Heart right ventricle (tissue), 16 donors: ENCODE data around the gene ZC3HAV1L. TPM values are rescaled to one million over a fixed set of nuclear protein-coding genes. Genes with fewer than 3 reads are reported as not detected.

Experiments used
- ATAC-seq, 8 donors: fragments of 200-7000 bp; cut with Tn5 transposase; one replicate each; pipeline ENCODE4 v1.9.1; 2020; ENCODE audit warnings: mild to moderate bottlenecking in 8 of 8, moderate library complexity in 8 of 8, moderate number of reproducible peaks in 1 of 8
- DNase-seq, 2 donors: peaks; one replicate each; pipeline ENCODE4 v3.0.0-alpha.2; 2020
- H3K27ac ChIP-seq, 10 donors: fragments of 200-600 bp; sonication (generic) in 2 of 10; one replicate each; pipeline versions ENCODE4 v1.5.0 to v1.8.0; 2020 to 2022; ENCODE audit warnings: mild to moderate bottlenecking in 3 of 10
- H3K27me3 ChIP-seq, 7 donors: fragments of 200-600 bp; one replicate each; pipeline ENCODE4 v1.8.0; 2021 to 2022; ENCODE audit warnings: mild to moderate bottlenecking in 2 of 7
- H3K36me3 ChIP-seq, 9 donors: fragments of 200-600 bp; sonication (generic) in 1 of 9; one replicate each; pipeline versions ENCODE4 v1.5.0 to v1.8.0; 2020 to 2022; ENCODE audit warnings: mild to moderate bottlenecking in 2 of 9
- H3K4me1 ChIP-seq, 9 donors: fragments of 200-600 bp; sonication (generic) in 1 of 9; one replicate each; pipeline versions ENCODE4 v1.5.0 to v1.8.0; 2020 to 2022; ENCODE audit warnings: mild to moderate bottlenecking in 4 of 9
- H3K4me3 ChIP-seq, 10 donors: fragments of 200-600 bp; sonication (generic) in 2 of 10; one replicate each; pipeline versions ENCODE4 v1.5.0 to v1.8.0; 2020 to 2022; ENCODE audit warnings: mild to moderate bottlenecking in 7 of 10, moderate library complexity in 2 of 10
- H3K9me3 ChIP-seq, 11 donors: fragments of 200-600 bp in 10 of 11; sonication (generic) in 2 of 11; one replicate each; pipeline versions ENCODE4 v1.5.0 to v1.8.0; 2013 to 2022; ENCODE audit warnings: mild to moderate bottlenecking in 2 of 11, control low read depth in 1 of 11, moderate library complexity in 1 of 11
- CTCF ChIP-seq, 9 donors: fragments of 200-600 bp; sonication (generic) in 2 of 9; IDR thresholded peaks; one replicate each; pipeline versions ENCODE4 v1.5.0 to v1.8.0; 2021 to 2022; ENCODE audit warnings: antibody characterized with exemption in 9 of 9, mild to moderate bottlenecking in 5 of 9, moderate library complexity in 1 of 9
- WGBS, 2 donors: extraction: QIAGEN DNeasy Blood & Tissue Kit; methylation state at CpG; one replicate each; pipeline ENCODE4 v1.1.7; 2013; ENCODE audit warnings: inconsistent platforms in 1 of 2; 5-methylcytosine and 5-hydroxymethylcytosine counted together
- intact Hi-C, 10 donors: fragments of 100-400 bp; cut with DNase I; formaldehyde crosslinking; loops; one replicate each; pipeline versions ENCODE4 v1.11.1 to v1.14.2; 2022
- polyA plus RNA-seq, 2 donors: library from polyadenylated mRNA; stranded (reverse); fragments of 200-250 nt; gene quantifications; one replicate each; pipeline ENCODE4 v1.2.3, GENCODE V29; 2013
- total RNA-seq, 10 donors: library from RNA; stranded (reverse); fragmentation: NEBNext Ultra II Directional in 3 of 10; extraction: Animal tissue kit (Norgen Biotek cat#: 25700) in 3 of 10; gene quantifications; one replicate each; pipeline versions ENCODE4 v1.2.1 to v1.2.4, GENCODE V29; 2021 to 2023
- donor health status: Arrhythmogenic right ventricular cardiomyopathy.
- donor health status: ischemic (EF 13 %, LVEDD 7.1; RV severe dilation, severe dysfunction).
- donor health status: healthy with polysubstance abuse.
- donor health status: DM: no; HTN: yes; CAD: no.
- donor health status: DM: no; HTN: no; CAD: no.
- donor health status: ischemic (EF 25% LVEDD 6.9; RV normal size, moderate dysfunction).
- donor health status: ischemic (EF 25% LVEDD 5.7; RV mildly dilated, moderate dysfunction).
- donor health status: healthy.
- donor health status: DM: yes; HTN: yes; CAD: no.
- donor health status: Ischemic cardiomyopathy.
- donor health status: ischemic (EF 35%, LVEDD 5.7; RV mildly dilated, moderate dysfunction).
- donor health status: nonischemic (EF 11% LVEDD 7.7; RV severe dilation, severe dysfunction).
- donor health status: DM: yes; HTN: yes; CAD: no.
- donor health status: PGD.
- donor health status: ischemic (EF 29% LVEDD 5.4; RV normal size, mild dysfunction).
- donor health status: nonischemic (EF 23%, LVEDD 6.1; RV moderate dilation, normal function).

ZC3HAV1L gene
- total and polyA plus RNA-seq, 12 donors: 0.39 to 5.8 (median 2.3) TPM

- no peak for DNase-seq
- Histone ChIP-seq H3K4me3 (no peak overlapping the region), H3K36me3 (peaks cover 0 to 40% (median 10%) of the 10 kb centered on the region in 9 donors), H3K9me3 (no peaks in the 10 kb centered on the region), H3K27me3 (peaks cover 0 to 3% (median 0%) of the 10 kb centered on the region in 7 donors), H3K27ac (no peak overlapping the region), H3K4me1 (peaks cover 0 to 4% (median 0%) of the 10 kb centered on the region in 9 donors)
- intact Hi-C loops: loop anchor here in 5 of 10 donors (5.0 kb wide), 3 partner anchors 53 to 113 kb away; a partner anchor contains a TSS
- ATAC-seq: no peak
- TF ChIP-seq CTCF (IDR thresholded peaks at IDR 0.05): no peak
- 65 to 73% methylated on average over 3 of the region's 3 CpGs for WGBS, 2 donors
Observed at GRCh38 chr7:139018910-139019309, 16.9 kb downstream of the ZC3HAV1L start.

- WGBS, 2 donors: 27 to 28% methylated on average over 7 of the region's 7 CpGs
- Histone ChIP-seq H3K27ac (no peak overlapping the region), H3K36me3 (peaks cover 0 to 21% (median 0%) of the 10 kb centered on the region in 9 donors), H3K27me3 (peaks cover 0 to 6% (median 0%) of the 10 kb centered on the region in 7 donors), H3K9me3 (no peaks in the 10 kb centered on the region), H3K4me3 (no peak overlapping the region), H3K4me1 (peaks cover 0 to 4% (median 0%) of the 10 kb centered on the region in 9 donors)
- intact Hi-C loops: loop anchor here in 9 of 10 donors (1.0 to 5.0 kb wide), 6 partner anchors 55 to 115 kb away; a partner anchor contains a TSS
- peak in 7 of 8 donors; percentile 71 to 86 (median 81) for ATAC-seq
- DNase-seq: peak; percentile 35 to 68
- peak; percentile 33 to 80 (median 69) for TF ChIP-seq CTCF (IDR thresholded peaks at IDR 0.05)
Observed at GRCh38 chr7:139016931-139017511, 18.8 kb downstream of the ZC3HAV1L start.

GRCh38 chr7:139011373-139011772 lies 24.5 kb downstream of the ZC3HAV1L start:
- ATAC-seq (no peak), DNase-seq (no peak)
- no peak for TF ChIP-seq CTCF (IDR thresholded peaks at IDR 0.05)
- Histone ChIP-seq H3K36me3 (no peaks in the 10 kb centered on the region), H3K4me3 (no peak overlapping the region), H3K27me3 (peaks cover 0 to 6% (median 0%) of the 10 kb centered on the region in 7 donors), H3K9me3 (no peaks in the 10 kb centered on the region), H3K27ac (no peak overlapping the region), H3K4me1 (no peaks in the 10 kb centered on the region)
- intact Hi-C loops: no loop called here
- WGBS, 2 donors: 88 to 90% methylated on average over 3 of the region's 3 CpGs

- peaks cover 0 to 17% (median 0%) of the 10 kb centered on the region in 11 donors for H3K9me3 ChIP-seq
- no peaks in the 10 kb centered on the region for H3K36me3 ChIP-seq
- no peak overlapping the region for H3K4me3 ChIP-seq
- DNase-seq (no peak), ATAC-seq (no peak)
- H3K27me3 ChIP-seq: peaks cover 0 to 4% (median 0%) of the 10 kb centered on the region in 7 donors
- H3K27ac ChIP-seq: no peak overlapping the region
- TF ChIP-seq CTCF (IDR thresholded peaks at IDR 0.05): no peak
- H3K4me1 ChIP-seq: no peaks in the 10 kb centered on the region
- intact Hi-C loops: no loop called here
Observed at GRCh38 chr7:139004321-139005090, 31.3 kb downstream of the ZC3HAV1L start.
